Smooth muscle cell (in vitro differentiated cells): ENCODE results near the gene NDEL1. TPM values are rescaled to one million over a fixed set of nuclear protein-coding genes. Genes with fewer than 3 reads are reported as not detected.

ENCODE experiments used
- DNase-seq: peaks from one replicate; lab custom pipeline; 2025; ENCODE audit not compliant: unreplicated experiment; lab: John Stamatoyannopoulos, UW
- H2AFZ ChIP-seq: fragments of 200-600 bp; sonication (generic); 2 replicates; pipeline ENCODE4 v1.6.0; 2016; ENCODE audit warnings: antibody characterized with exemption, low read depth, mild to moderate bottlenecking
- H3F3A ChIP-seq: fragments of 200-600 bp; sonication (generic); 2 replicates; pipeline ENCODE4 v1.6.0; 2017; ENCODE audit warnings: antibody characterized with exemption, low read depth
- H3K27ac ChIP-seq: fragments of 200-600 bp; sonication (generic); 2 replicates; pipeline ENCODE4 v1.5.1; 2016; ENCODE audit warnings: low read depth, mild to moderate bottlenecking
- H3K27me3 ChIP-seq: fragments of 200-600 bp; sonication (generic); 2 replicates; pipeline ENCODE4 v1.6.1; 2016; ENCODE audit warnings: low read depth, mild to moderate bottlenecking
- H3K36me3 ChIP-seq: fragments of 200-600 bp; sonication (generic); 2 replicates; pipeline ENCODE4 v1.5.1; 2016; ENCODE audit warnings: low read depth
- H3K4me1 ChIP-seq: fragments of 200-600 bp; sonication (generic); 2 replicates; pipeline ENCODE4 v1.5.1; 2016; ENCODE audit warnings: low read depth
- H3K4me2 ChIP-seq: fragments of 200-600 bp; sonication (generic); 2 replicates; pipeline ENCODE4 v1.6.0; 2016; ENCODE audit warnings: mild to moderate bottlenecking
- H3K4me3 ChIP-seq: fragments of 200-600 bp; sonication (generic); 2 replicates; pipeline ENCODE4 v1.5.1; 2016; ENCODE audit warnings: mild to moderate bottlenecking
- H3K79me2 ChIP-seq: fragments of 200-600 bp; sonication (generic); 2 replicates; pipeline ENCODE4 v1.6.0; 2016; ENCODE audit warnings: low read depth, mild to moderate bottlenecking
- H3K9ac ChIP-seq: fragments of 200-600 bp; sonication (generic); 2 replicates; pipeline ENCODE4 v1.6.0; 2016; ENCODE audit warnings: low read depth
- H3K9me3 ChIP-seq: fragments of 200-600 bp; sonication (generic); replicated peaks from 2 replicates; pipeline ENCODE4 v1.5.1; 2016; ENCODE audit warnings: low read depth
- H4K20me1 ChIP-seq: fragments of 200-600 bp; sonication (generic); 2 replicates; pipeline ENCODE4 v1.6.0; 2016; ENCODE audit warnings: low read depth
- WGBS: methylation state at CpG from one replicate; pipeline ENCODE4 v1.1.7; 2016; ENCODE audit warnings: low lambda C conversion rate; 5-methylcytosine and 5-hydroxymethylcytosine counted together
- polyA plus RNA-seq: library from polyadenylated mRNA; unstranded; fragments of >200 nt; fragmentation: Nextera tagmentation; extraction: Ambion mirVana; gene quantifications from 2 replicates; pipeline ENCODE4 v1.2.1, GENCODE V29; 2016
- total RNA-seq: library from RNA; depleted of rRNA; stranded (reverse); fragments of >200 nt; gene quantifications from 2 replicates; pipeline ENCODE4 v1.2.3, GENCODE V29; 2014
- TF ChIP-seq, protein P1 (sequence below): fragments of 200-600 bp; sonication (generic); IDR thresholded peaks from 2 replicates; pipeline ENCODE4 v1.5.1; 2017; ENCODE audit warnings: borderline replicate concordance, mild to moderate bottlenecking, antibody characterized with exemption; ENCODE audit not compliant: insufficient read depth, poor library complexity, severe bottlenecking

Gene NDEL1
- total and polyA plus RNA-seq, 2 experiments from 2014 or later: 82.6 to 103 TPM

DNA sequence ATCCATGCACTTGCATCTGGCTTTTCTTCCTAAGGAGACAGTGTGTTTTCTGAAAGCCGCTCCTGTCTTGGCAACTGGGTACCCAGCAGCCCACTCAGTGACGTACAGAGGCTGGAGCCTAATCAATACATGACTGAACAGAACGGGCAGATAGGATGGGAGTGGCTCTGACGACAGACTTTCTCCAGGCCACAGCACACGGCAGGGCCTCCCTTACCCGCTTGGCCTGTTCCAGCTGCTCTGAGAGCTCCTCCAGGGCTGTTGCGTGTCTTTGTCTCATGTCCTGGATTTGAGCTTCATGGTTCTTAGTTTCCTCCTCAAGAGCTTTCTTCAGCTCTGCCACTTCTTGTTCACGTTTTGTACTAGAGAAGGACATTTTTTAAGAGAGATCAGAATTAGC lies 64.9 kb downstream of the NDEL1 start:
- Histone ChIP-seq H3K27me3 (no peaks in the 10 kb centered on the region), H3K4me2 (no peak overlapping the region), H4K20me1 (peaks cover 3% of the 10 kb centered on the region), H3K27ac (no peak overlapping the region), H2AFZ (no peak overlapping the region), H3F3A (no peaks in the 10 kb centered on the region), H3K36me3 (peaks cover 22% of the 10 kb centered on the region), H3K9me3 (no peaks in the 10 kb centered on the region), H3K4me3 (no peak overlapping the region), H3K4me1 (no peaks in the 10 kb centered on the region), H3K9ac (no peak overlapping the region), H3K79me2 (no peaks in the 10 kb centered on the region)
- no peak for DNase-seq
- WGBS: 93% methylated on average over 8 of the region's 8 CpGs
- TF ChIP-seq, protein P1, sequence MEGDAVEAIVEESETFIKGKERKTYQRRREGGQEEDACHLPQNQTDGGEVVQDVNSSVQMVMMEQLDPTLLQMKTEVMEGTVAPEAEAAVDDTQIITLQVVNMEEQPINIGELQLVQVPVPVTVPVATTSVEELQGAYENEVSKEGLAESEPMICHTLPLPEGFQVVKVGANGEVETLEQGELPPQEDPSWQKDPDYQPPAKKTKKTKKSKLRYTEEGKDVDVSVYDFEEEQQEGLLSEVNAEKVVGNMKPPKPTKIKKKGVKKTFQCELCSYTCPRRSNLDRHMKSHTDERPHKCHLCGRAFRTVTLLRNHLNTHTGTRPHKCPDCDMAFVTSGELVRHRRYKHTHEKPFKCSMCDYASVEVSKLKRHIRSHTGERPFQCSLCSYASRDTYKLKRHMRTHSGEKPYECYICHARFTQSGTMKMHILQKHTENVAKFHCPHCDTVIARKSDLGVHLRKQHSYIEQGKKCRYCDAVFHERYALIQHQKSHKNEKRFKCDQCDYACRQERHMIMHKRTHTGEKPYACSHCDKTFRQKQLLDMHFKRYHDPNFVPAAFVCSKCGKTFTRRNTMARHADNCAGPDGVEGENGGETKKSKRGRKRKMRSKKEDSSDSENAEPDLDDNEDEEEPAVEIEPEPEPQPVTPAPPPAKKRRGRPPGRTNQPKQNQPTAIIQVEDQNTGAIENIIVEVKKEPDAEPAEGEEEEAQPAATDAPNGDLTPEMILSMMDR: no peak

DNA sequence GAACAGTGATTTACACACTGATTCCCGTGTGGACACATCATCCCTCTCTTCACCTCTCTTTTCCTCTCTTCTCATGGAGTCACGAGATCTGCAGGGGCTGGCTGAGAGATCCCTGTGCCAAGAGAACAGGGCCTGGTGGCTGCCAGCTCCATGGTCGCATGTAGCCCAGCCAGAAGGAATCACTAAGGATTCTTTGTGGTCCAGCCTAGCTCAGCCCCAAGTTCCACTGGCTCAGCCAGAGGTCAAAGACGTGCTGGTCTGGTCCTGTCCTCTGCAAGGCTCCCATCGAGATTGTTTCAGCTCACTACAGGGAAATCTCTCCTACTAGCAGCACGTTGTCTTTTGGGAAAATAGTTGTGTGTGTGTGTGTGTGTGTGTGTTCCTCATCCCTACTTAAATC lies 66.4 kb downstream of the NDEL1 start:
- Histone ChIP-seq H3K4me1 (no peaks in the 10 kb centered on the region), H3K79me2 (no peaks in the 10 kb centered on the region), H3K9ac (no peak overlapping the region), H3K27me3 (no peaks in the 10 kb centered on the region), H3K27ac (no peak overlapping the region), H2AFZ (no peak overlapping the region), H4K20me1 (peaks cover 3% of the 10 kb centered on the region), H3F3A (no peaks in the 10 kb centered on the region), H3K36me3 (peaks cover 31% of the 10 kb centered on the region), H3K4me2 (no peak overlapping the region), H3K9me3 (no peaks in the 10 kb centered on the region), H3K4me3 (no peak overlapping the region)
- 95% methylated on average over 6 of the region's 6 CpGs for WGBS
- no peak for DNase-seq
- TF ChIP-seq, protein P1: no peak

DNA sequence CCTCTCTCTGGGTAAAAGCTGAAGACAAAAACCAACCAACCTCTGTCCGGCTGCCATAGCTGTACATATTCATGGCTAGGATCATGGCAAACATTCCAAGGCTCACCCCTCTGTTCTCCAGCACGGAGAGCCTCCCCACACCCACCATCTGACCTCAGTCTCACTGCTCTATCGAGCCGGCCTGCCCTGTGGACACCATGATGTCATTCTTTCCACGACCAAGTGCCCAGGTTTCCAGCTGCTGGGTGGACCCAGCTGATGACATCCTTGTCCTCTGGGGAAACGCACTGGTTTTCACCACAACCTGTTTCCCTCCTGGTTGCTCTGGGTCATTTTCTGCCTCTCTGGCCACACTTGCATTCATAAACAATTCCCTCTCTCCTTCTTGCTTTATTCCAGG lies 67.7 kb downstream of the NDEL1 start:
- Histone ChIP-seq H3F3A (no peaks in the 10 kb centered on the region), H3K36me3 (peaks cover 34% of the 10 kb centered on the region), H3K4me2 (no peak overlapping the region), H3K9ac (no peak overlapping the region), H3K4me1 (no peaks in the 10 kb centered on the region), H3K9me3 (no peaks in the 10 kb centered on the region), H2AFZ (no peak overlapping the region), H3K79me2 (no peaks in the 10 kb centered on the region), H4K20me1 (peaks cover 3% of the 10 kb centered on the region), H3K4me3 (no peak overlapping the region), H3K27ac (no peak overlapping the region), H3K27me3 (no peaks in the 10 kb centered on the region)
- TF ChIP-seq, protein P1: no peak
- 73% methylated on average over 6 of the region's 6 CpGs for WGBS
- DNase-seq: no peak

DNA sequence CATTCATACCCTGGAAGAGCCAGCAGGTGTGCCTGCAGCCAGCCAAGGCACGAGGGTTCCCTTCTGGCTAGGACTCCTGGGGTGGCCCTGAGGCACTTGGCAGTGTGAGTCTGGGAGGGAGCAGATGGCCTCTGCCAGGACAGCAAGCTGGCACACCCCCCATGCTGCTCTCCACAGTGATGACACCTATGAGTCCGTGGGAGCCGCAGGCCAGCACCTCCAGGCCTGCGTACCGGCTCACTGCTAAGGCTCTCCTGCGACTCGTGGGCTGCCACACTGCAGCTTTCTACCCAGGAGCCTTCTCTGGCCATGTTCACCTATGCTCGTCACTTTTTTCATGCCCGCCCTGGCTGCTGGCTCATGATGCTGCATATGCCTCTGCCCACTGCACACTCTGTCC lies 68.1 kb downstream of the NDEL1 start:
- Histone ChIP-seq H3K27me3 (no peaks in the 10 kb centered on the region), H3K4me1 (no peaks in the 10 kb centered on the region), H4K20me1 (peaks cover 3% of the 10 kb centered on the region), H2AFZ (no peak overlapping the region), H3K79me2 (no peaks in the 10 kb centered on the region), H3K9me3 (no peaks in the 10 kb centered on the region), H3K9ac (no peak overlapping the region), H3K27ac (no peak overlapping the region), H3K4me3 (no peak overlapping the region), H3K4me2 (no peak overlapping the region), H3K36me3 (peaks cover 35% of the 10 kb centered on the region), H3F3A (no peaks in the 10 kb centered on the region)
- no peak for DNase-seq
- WGBS: 95% methylated on average over 9 of the region's 9 CpGs
- TF ChIP-seq, protein P1: no peak
